GM10266 (cell line): ENCODE data around the gene CFAP57.
"Not testable (repeated sequence)": the region's sequence is repeated elsewhere in the genome, so short reads cannot be mapped to it uniquely, and the experiment has no call there.

ENCODE experiments used
- DNase-seq: peaks from one replicate; pipeline ENCODE4 v3.0.0; 2012; ENCODE audit errors: extremely low spot score
- TF ChIP-seq, protein P1 (sequence below): IDR thresholded peaks from 2 replicates; pipeline ENCODE4 v1.5.1; 2012; ENCODE audit warnings: mild to moderate bottlenecking, low read depth; ENCODE audit not compliant: control insufficient read depth, insufficient read depth; ENCODE audit errors: missing control alignments

Gene CFAP57

GRCh38 chr1:43137445-43138052 lies 34.6 kb upstream of the CFAP57 start:
- DNase-seq = no peak
- TF ChIP-seq, protein P1, sequence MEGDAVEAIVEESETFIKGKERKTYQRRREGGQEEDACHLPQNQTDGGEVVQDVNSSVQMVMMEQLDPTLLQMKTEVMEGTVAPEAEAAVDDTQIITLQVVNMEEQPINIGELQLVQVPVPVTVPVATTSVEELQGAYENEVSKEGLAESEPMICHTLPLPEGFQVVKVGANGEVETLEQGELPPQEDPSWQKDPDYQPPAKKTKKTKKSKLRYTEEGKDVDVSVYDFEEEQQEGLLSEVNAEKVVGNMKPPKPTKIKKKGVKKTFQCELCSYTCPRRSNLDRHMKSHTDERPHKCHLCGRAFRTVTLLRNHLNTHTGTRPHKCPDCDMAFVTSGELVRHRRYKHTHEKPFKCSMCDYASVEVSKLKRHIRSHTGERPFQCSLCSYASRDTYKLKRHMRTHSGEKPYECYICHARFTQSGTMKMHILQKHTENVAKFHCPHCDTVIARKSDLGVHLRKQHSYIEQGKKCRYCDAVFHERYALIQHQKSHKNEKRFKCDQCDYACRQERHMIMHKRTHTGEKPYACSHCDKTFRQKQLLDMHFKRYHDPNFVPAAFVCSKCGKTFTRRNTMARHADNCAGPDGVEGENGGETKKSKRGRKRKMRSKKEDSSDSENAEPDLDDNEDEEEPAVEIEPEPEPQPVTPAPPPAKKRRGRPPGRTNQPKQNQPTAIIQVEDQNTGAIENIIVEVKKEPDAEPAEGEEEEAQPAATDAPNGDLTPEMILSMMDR = no peak

- not testable (repeated sequence) for DNase-seq
Measured at GRCh38 chr1:43139295-43139694, 32.8 kb upstream of the CFAP57 start.

DNA sequence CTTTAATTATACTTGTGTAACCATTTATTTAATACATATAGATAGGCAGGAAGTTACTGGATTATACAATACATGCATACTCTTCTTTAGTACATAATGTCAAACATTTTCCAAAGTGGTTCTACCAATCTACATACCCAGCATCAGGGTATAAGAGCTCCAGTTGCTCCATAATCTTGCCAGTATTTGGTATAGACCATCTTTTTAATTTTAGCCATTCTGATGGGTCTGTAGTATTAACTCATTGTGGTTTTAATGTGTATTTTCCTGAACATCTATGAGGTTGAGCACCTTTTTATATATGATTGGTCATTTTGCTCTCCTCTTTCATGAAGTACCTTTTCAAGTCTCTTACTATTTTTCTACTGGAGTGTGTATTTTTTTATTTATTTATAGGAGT lies 32.1 kb upstream of the CFAP57 start:
- no peak for DNase-seq
- TF ChIP-seq, protein P1 = no peak

DNA sequence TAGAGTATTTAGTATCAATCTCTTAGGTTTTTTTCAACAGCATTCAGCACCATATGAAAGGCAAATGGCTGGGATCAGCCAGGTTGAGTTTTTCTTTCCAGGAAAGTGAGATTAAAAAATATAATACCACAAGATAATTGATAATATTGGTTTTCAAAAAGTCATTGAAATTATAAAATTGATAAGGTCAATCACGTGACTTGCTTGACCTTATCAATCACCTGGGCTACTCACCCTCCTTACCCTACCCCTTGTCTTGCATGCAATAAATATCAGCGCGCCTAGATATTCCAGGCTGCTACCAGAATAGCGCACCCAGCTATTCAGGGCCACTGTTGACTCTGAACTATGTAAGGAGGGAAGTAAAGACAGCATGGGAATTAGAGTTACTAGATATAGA lies 31.5 kb upstream of the CFAP57 start:
- TF ChIP-seq, protein P1 = no peak

DNA sequence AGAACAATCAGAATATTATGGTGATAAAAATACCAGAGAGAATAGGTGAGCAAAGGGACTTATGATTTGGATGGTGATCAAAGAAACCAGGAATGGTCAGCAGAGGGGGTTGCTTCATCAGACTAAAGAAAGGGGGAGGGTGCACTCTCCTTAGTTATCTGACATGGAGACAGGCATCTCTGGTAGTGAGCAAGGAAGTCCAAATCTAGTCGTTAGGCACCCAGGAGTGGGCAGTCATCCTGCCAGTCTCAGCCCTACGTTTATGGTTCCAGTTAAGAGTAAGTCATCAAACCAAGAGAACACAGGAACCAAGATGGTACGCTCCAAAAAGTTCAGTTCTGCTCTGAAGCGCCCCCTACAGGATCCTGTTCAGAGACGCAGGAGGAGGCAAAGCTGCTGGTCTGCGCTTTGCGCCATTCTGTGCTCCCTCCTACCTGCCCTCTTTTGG lies 28.7 kb upstream of the CFAP57 start:
- DNase-seq = peak; percentile 21
- TF ChIP-seq, protein P1 = peak; percentile 30

More for the DNA sequence above, 31.5 kb upstream of the CFAP57 start:
- DNase-seq = no peak

DNA sequence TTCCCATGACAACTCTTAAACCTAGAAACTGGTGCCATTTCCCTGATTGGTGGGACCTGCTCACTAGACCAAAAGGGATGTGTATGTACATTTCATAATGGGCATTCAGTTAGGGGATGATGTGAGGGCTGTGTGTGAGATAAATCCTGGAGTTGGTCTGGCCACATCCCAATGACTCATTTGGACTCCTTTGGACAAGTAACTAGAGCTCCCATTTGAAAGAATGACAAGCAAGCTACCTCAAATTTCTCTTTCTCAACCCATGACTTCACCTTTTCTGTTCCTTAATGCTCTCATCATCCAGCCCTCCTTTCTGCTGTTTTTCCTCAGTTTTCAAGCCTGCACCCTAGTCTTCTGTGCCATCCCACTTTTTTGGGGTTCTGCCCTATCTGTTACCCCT lies 27.9 kb upstream of the CFAP57 start:
- no peak for DNase-seq
- TF ChIP-seq, protein P1 = no peak

GRCh38 chr1:43147625-43148327 lies 24.4 kb upstream of the CFAP57 start:
- TF ChIP-seq, protein P1 = no peak
- peak; percentile 31 for DNase-seq
